BJ (cell line): Measurements from ENCODE around the gene GADD45A. TPM values are rescaled to one million over a fixed set of nuclear protein-coding genes. Genes with fewer than 3 reads are reported as not detected.

Experiments
- CTCF ChIA-PET: fragments of 350-600 bp; formaldehyde crosslinking; extraction: SDS; loops from one replicate; lab custom pipeline; 2021; ENCODE audit warnings: antibody characterized with exemption, inconsistent platforms; lab: Yijun Ruan, JAX
- POLR2A ChIA-PET: fragments of 300-600 bp; sonication (Branson Sonifier 250); formaldehyde crosslinking; extraction: SDS; loops from one replicate; lab custom pipeline; 2021; ENCODE audit warnings: antibody characterized with exemption; lab: Charles Lee
- DNase-seq: peaks from one replicate; pipeline ENCODE4 v3.0.0-alpha.2; 2011; ENCODE audit warnings: low read depth
- H3K27me3 ChIP-seq: 2 replicates; pipeline ENCODE4 v1.6.0; 2011; ENCODE audit warnings: low read length; ENCODE audit not compliant: control insufficient read depth, insufficient read depth
- H3K36me3 ChIP-seq: 2 replicates; pipeline ENCODE4 v1.5.1; 2011; ENCODE audit warnings: low read length; ENCODE audit not compliant: control insufficient read depth, insufficient read depth
- H3K4me3 ChIP-seq: 2 replicates; pipeline ENCODE4 v1.5.1; 2011; ENCODE audit warnings: low read depth, mild to moderate bottlenecking, control low read depth, low read length
- polyA plus RNA-seq: library from polyadenylated mRNA; depleted of rRNA; stranded (reverse); fragments of >200 nt; gene quantifications from 2 replicates; pipeline ENCODE4 v1.2.3, GENCODE V29; 2011
- TF ChIP-seq, protein P1 (sequence below): IDR thresholded peaks from 2 replicates; pipeline ENCODE4 v1.5.1; 2011; ENCODE audit warnings: low read depth, mild to moderate bottlenecking, control low read depth, inconsistent platforms, low read length, moderate library complexity; ENCODE audit not compliant: insufficient read depth

Gene GADD45A
- polyA plus RNA-seq, 1 experiment = 32.1 TPM

DNA sequence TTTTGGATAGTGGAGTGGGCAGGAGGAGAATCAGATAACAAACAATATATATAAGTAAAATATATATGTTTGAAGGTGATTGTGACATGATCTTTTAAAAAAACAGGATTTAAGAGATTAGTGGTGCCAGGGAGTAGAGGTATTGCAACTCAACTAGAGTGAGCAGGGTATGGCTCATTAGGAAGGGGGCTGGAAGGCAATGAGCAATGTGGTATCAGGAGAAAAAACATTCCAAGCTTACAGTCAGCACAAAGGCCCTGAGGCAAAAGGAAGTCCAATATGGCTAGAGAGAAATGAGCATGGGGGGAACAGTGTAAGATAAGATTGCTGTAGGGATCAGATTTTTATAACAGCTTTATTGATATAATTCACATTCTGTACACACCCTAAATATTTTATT, 5.3 kb upstream of the GADD45A start:
- Histone ChIP-seq H3K36me3 (no peaks in the 10 kb centered on the region), H3K4me3 (no peak overlapping the region), H3K27me3 (no peaks in the 10 kb centered on the region)
- DNase-seq = no peak
- CTCF ChIA-PET = no interaction called here
- POLR2A ChIA-PET = no interaction called here
- TF ChIP-seq, protein P1, sequence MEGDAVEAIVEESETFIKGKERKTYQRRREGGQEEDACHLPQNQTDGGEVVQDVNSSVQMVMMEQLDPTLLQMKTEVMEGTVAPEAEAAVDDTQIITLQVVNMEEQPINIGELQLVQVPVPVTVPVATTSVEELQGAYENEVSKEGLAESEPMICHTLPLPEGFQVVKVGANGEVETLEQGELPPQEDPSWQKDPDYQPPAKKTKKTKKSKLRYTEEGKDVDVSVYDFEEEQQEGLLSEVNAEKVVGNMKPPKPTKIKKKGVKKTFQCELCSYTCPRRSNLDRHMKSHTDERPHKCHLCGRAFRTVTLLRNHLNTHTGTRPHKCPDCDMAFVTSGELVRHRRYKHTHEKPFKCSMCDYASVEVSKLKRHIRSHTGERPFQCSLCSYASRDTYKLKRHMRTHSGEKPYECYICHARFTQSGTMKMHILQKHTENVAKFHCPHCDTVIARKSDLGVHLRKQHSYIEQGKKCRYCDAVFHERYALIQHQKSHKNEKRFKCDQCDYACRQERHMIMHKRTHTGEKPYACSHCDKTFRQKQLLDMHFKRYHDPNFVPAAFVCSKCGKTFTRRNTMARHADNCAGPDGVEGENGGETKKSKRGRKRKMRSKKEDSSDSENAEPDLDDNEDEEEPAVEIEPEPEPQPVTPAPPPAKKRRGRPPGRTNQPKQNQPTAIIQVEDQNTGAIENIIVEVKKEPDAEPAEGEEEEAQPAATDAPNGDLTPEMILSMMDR = no peak

DNA sequence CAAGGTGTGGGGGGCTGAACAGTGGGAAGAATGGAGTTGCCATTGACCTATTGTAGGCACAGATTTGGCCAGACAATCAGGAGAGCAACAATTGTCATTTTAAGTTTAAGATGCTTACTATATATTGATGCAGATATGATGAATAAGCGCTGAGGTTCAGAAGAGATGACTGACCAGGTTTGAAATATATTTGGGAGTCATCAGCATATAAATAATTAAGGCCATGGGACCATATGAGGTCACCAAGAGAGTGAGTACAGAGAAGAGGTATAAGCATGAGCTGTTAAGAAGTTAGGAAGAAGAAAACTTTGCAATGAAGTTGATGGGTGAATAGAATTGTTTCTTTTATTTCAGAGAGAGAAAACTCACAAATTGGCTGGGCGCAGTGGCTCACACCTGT, 4.5 kb upstream of the GADD45A start:
- ChIA-PET POLR2A (no interaction called here), CTCF (no interaction called here)
- Histone ChIP-seq H3K4me3 (no peak overlapping the region), H3K36me3 (no peaks in the 10 kb centered on the region), H3K27me3 (no peaks in the 10 kb centered on the region)
- no peak for DNase-seq
- TF ChIP-seq, protein P1 = no peak

DNA sequence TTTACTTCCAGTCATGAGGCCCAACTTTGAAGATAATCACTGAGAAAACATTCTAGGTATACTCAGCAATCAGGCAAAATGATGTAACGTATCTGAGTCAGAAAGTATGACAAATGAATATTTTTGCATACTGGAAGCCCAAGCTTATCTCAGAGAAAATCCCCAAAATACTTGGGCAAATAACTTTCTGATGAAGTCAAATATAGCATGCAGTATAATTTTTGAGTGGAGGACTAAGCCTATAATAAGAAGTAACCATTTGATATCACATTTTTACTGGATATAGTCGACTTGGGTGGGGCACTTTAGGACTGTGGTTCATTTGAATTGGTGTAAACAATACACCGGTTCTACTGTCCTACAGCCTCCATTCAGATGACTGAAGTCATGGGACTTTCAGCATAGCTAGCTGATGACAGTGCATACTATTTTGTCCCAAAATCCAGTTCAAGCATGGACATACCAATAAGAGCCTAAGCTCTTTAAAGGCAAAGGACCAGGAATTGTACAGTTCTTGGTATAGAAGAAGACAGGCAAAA, 2.3 kb upstream of the GADD45A start:
- ChIA-PET POLR2A (interaction anchor here (0.6 kb wide), 2 partner anchors 641 to 750 kb away, joined by 3 read pairs; no protein-coding TSS in a partner anchor), CTCF (interaction anchor here (0.8 to 8.1 kb wide), 6 partner anchors 9 to 145 kb away, joined by 3 to 56 read pairs (median 6); no protein-coding TSS in a partner anchor)
- peaks cover 3% of the 10 kb centered on the region; the same call in 1 of the 2 replicates for H3K36me3 ChIP-seq
- TF ChIP-seq, protein P1 = no peak
- no peak overlapping the region for H3K4me3 ChIP-seq
- no peaks in the 10 kb centered on the region for H3K27me3 ChIP-seq
- peak; percentile 85 for DNase-seq

DNA sequence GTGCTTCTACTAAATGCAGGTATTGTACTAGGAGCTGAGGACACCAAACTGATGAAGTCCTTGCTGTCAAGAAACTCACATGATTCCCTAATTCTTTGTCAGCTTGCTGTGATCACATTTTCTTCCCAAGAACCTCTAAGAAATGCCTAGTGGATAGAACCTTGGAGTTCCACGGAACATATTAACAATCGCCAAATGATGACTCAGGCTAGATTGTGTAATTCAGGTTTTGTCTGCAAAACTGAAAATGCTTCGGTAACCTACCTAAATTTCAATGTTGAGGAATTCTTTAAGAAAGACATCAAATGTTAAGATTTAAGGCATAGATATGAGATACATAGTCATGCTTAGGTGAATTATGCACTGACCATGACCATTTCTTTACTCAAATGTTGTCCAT, 1.7 kb upstream of the GADD45A start:
- CTCF ChIA-PET = interaction anchor here (1.3 to 8.1 kb wide), 5 partner anchors 9 to 146 kb away, joined by 5 to 56 read pairs (median 7); no protein-coding TSS in a partner anchor
- H3K36me3 ChIP-seq = peaks cover 3% of the 10 kb centered on the region; the same call in 1 of the 2 replicates
- DNase-seq = no peak

DNA sequence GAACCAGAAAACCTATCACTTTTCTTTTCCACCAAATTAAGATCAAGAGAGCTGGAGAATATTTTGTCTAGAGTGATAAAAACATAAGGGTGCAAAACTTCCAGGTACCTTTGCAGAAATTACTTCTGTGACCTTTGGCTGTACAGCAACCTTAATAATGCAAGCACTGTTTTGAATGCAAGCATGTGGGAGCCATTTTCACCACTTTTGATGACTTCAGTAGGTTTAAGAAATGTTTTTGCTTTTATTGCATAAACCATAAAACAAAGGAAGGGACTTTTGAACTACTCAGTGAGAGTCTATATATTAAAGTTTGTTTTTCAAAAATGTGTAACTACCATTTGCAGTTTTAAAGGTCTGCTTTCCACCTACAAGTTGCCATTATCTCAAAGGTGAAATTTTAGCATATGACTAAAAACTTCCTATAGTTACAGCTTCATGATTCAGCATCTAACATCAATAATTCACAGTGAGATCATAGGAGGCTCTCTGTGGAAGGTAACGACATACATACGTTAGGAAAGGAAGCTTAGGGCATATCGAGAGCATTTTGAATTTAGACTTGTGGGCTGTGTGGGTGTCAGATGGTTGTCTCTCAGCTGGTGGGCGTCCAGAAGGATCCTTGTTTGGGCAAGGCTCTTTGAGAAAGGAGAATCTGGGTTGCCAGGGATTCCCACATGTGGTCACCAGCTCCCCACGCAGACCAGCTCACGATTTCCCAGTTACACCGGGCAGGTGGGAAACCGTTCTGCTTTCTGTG, 1.1 kb upstream of the GADD45A start:
- POLR2A ChIA-PET = no interaction called here
- TF ChIP-seq, protein P1 = no peak
- no peak for DNase-seq

More for the DNA sequence above, 1.7 kb upstream of the GADD45A start:
- H3K27me3 ChIP-seq = no peaks in the 10 kb centered on the region
- TF ChIP-seq, protein P1 = no peak
- no peak overlapping the region for H3K4me3 ChIP-seq
- POLR2A ChIA-PET = interaction anchor here (0.6 kb wide), 1 partner anchor 751 kb away, joined by 3 read pairs; no protein-coding TSS in a partner anchor

More for the DNA sequence above, 1.1 kb upstream of the GADD45A start:
- peak overlapping the region; percentile 32 for H3K4me3 ChIP-seq
- no peaks in the 10 kb centered on the region for H3K27me3 ChIP-seq
- CTCF ChIA-PET = interaction anchor here (1.0 to 8.1 kb wide), 7 partner anchors 10 to 162 kb away, joined by 3 to 56 read pairs (median 6); no protein-coding TSS in a partner anchor
- H3K36me3 ChIP-seq = peaks cover 8% of the 10 kb centered on the region
